Middle frontal gyrus (tissue), 1 donor: ENCODE data around the gene ASCC2.
"Not testable (repeated sequence)": the region's sequence is repeated elsewhere in the genome, so short reads cannot be mapped to it uniquely, and the experiment has no call there.

Source experiments
- DNase-seq: peaks from one replicate; pipeline ENCODE4 v3.0.0-alpha.2; 2015; ENCODE audit warnings: low spot score; ENCODE audit errors: extremely low spot score

ASCC2 gene

GRCh38 chr22:29837741-29838598, at the start of gene ASCC2:
Gene ASCC2 (minus strand): TSS chr22:29838274. CDS start chr22:29832325, 5,949 bp downstream.
- peak; percentile 93 for DNase-seq

GRCh38 chr22:29887358-29887757, 49.3 kb upstream of the ASCC2 start:
- DNase-seq, result no peak

GRCh38 chr22:29886596-29886995, 48.5 kb upstream of the ASCC2 start:
- no peak for DNase-seq

- no peak for DNase-seq
Measured at GRCh38 chr22:29885610-29886009, 47.5 kb upstream of the ASCC2 start.

- no peak for DNase-seq
Measured at GRCh38 chr22:29883775-29884097, 45.7 kb upstream of the ASCC2 start.

GRCh38 chr22:29883045-29883774, 45.1 kb upstream of the ASCC2 start, which contains the start of gene MTMR3:
Gene MTMR3 (plus strand): TSS chr22:29883174. CDS start chr22:29971060, 87,886 bp downstream.
- DNase-seq, result peak; percentile 79

- no peak for DNase-seq
Measured at GRCh38 chr22:29882716-29883044, 44.6 kb upstream of the ASCC2 start.

GRCh38 chr22:29879753-29880152, 41.7 kb upstream of the ASCC2 start:
- DNase-seq, result no peak

- DNase-seq, result no peak
Measured at GRCh38 chr22:29877620-29878019, 39.5 kb upstream of the ASCC2 start.

GRCh38 chr22:29873943-29874342, 35.9 kb upstream of the ASCC2 start:
- DNase-seq, result no peak

- no peak for DNase-seq
Measured at GRCh38 chr22:29872989-29873388, 34.9 kb upstream of the ASCC2 start.

- no peak for DNase-seq
Measured at GRCh38 chr22:29872144-29872893, 34.2 kb upstream of the ASCC2 start.

- DNase-seq, result no peak
Measured at GRCh38 chr22:29871684-29872083, 33.6 kb upstream of the ASCC2 start.

GRCh38 chr22:29870574-29870973, 32.5 kb upstream of the ASCC2 start:
- no peak for DNase-seq

- no peak for DNase-seq
Measured at GRCh38 chr22:29867851-29868250, 29.8 kb upstream of the ASCC2 start.

- no peak for DNase-seq
Measured at GRCh38 chr22:29867260-29867659, 29.2 kb upstream of the ASCC2 start.

- DNase-seq, result not testable (repeated sequence)
Measured at GRCh38 chr22:29865572-29865971, 27.5 kb upstream of the ASCC2 start.

- no peak for DNase-seq
Measured at GRCh38 chr22:29861672-29862297, 23.7 kb upstream of the ASCC2 start.

- no peak for DNase-seq
Measured at GRCh38 chr22:29860006-29860766, 22.1 kb upstream of the ASCC2 start.

- DNase-seq, result not testable (repeated sequence)
Measured at GRCh38 chr22:29859030-29859429, 21.0 kb upstream of the ASCC2 start.

GRCh38 chr22:29856496-29856895, 18.4 kb upstream of the ASCC2 start:
- DNase-seq, result no peak
